Mucosa of descending colon (tissue), 3 donors: ENCODE measurements around the gene MOB1B. TPM values are rescaled to one million over a fixed set of nuclear protein-coding genes. Genes with fewer than 3 reads are reported as not detected.
"Not testable (repeated sequence)": the region's sequence is repeated elsewhere in the genome, so short reads cannot be mapped to it uniquely, and the experiment has no call there.

Experiments used
- ATAC-seq: fragments of 200-7000 bp; cut with Tn5 transposase; one replicate; pipeline ENCODE4 v1.9.1; 2020; ENCODE audit warnings: mild to moderate bottlenecking, moderate library complexity
- DNase-seq, 3 donors: peaks; one replicate each; pipeline ENCODE4 v3.0.0-alpha.2; 2020
- H3K36me3 ChIP-seq: fragments of 200-600 bp; one replicate; pipeline ENCODE4 v1.8.0; 2021; ENCODE audit warnings: low read depth, mild to moderate bottlenecking
- H3K4me1 ChIP-seq: fragments of 200-600 bp; one replicate; pipeline ENCODE4 v1.8.0; 2021; ENCODE audit warnings: low read depth, mild to moderate bottlenecking
- H3K4me3 ChIP-seq: fragments of 200-600 bp; one replicate; pipeline ENCODE4 v1.8.0; 2021; ENCODE audit warnings: mild to moderate bottlenecking
- H3K9me3 ChIP-seq: fragments of 200-600 bp; one replicate; pipeline ENCODE4 v1.8.0; 2021; ENCODE audit warnings: mild to moderate bottlenecking
- CTCF ChIP-seq: fragments of 200-600 bp; IDR thresholded peaks from one replicate; pipeline ENCODE4 v1.8.0; 2022; ENCODE audit warnings: antibody characterized with exemption, mild to moderate bottlenecking
- intact Hi-C, 2 donors: fragments of 100-400 bp; cut with DNase I in 1 of 2; cut with micrococcal nuclease in 1 of 2; formaldehyde crosslinking; loops; one replicate each; pipeline versions ENCODE4 v1.11.0 to v1.11.1; 2022; cut with DNase I, micrococcal nuclease
- total RNA-seq, 3 donors: library from RNA; stranded (reverse); fragmentation: NEBNext Ultra II Directional in 2 of 3; extraction: Animal tissue kit (Norgen Biotek cat#: 25700) in 2 of 3; gene quantifications; one replicate each; pipeline versions ENCODE4 v1.2.1 to v1.2.4, GENCODE V29; 2021 to 2023
- donor health status: DM: no; HTN: no; CAD: no; lungs with moderate emphysema.
- donor health status: DM: no; HTN: no; CAD: no.
- donor health status: DM: no; HTN: yes; CAD: no.

The MOB1B gene
- total RNA-seq, 3 donors from 2014 or later = 12.2 to 22.3 (median 12.8) TPM

- DNase-seq (no peak), ATAC-seq (no peak)
- TF ChIP-seq CTCF = no peak
- no peaks in the 10 kb centered on the region for H3K4me1 ChIP-seq
- no peaks in the 10 kb centered on the region for H3K36me3 ChIP-seq
- H3K9me3 ChIP-seq = no peaks in the 10 kb centered on the region
- H3K4me3 ChIP-seq = no peak overlapping the region
- intact Hi-C loops = no loop called here
Measured at GRCh38 chr4:71009086-71009485, 106.9 kb downstream of the MOB1B start.

- no peak for DNase-seq
- peak; percentile 55 for ATAC-seq
- TF ChIP-seq CTCF = no peak
- H3K36me3 ChIP-seq = no peaks in the 10 kb centered on the region
- H3K4me1 ChIP-seq = no peaks in the 10 kb centered on the region
- intact Hi-C loops = loop anchor here in 1 of 2 donors (10.0 kb wide), 1 partner anchor 355 kb away; no protein-coding TSS in a partner anchor
- H3K4me3 ChIP-seq = no peak overlapping the region
- no peaks in the 10 kb centered on the region for H3K9me3 ChIP-seq
Measured at GRCh38 chr4:71009890-71010588, 107.9 kb downstream of the MOB1B start.

GRCh38 chr4:71011451-71011850 is 109.3 kb downstream of the MOB1B start:
- intact Hi-C loops = loop anchor here in 1 of 2 donors (10.0 kb wide), 1 partner anchor 357 kb away; no protein-coding TSS in a partner anchor
- H3K4me1 ChIP-seq = no peaks in the 10 kb centered on the region
- TF ChIP-seq CTCF = no peak
- no peak overlapping the region for H3K4me3 ChIP-seq
- H3K36me3 ChIP-seq = no peaks in the 10 kb centered on the region
- DNase-seq (no peak), ATAC-seq (no peak)
- H3K9me3 ChIP-seq = no peaks in the 10 kb centered on the region

- not testable (repeated sequence) for H3K4me3 ChIP-seq, H3K36me3 ChIP-seq, DNase-seq, H3K9me3 ChIP-seq, ATAC-seq, H3K4me1 ChIP-seq
- intact Hi-C loops = loop anchor here in 1 of 2 donors (10.0 kb wide), 1 partner anchor 363 kb away; no protein-coding TSS in a partner anchor
Measured at GRCh38 chr4:71017391-71017790, 115.2 kb downstream of the MOB1B start.

- TF ChIP-seq CTCF = no peak
- H3K9me3 ChIP-seq = no peaks in the 10 kb centered on the region
- H3K4me1 ChIP-seq = no peaks in the 10 kb centered on the region
- intact Hi-C loops = no loop called here
- H3K36me3 ChIP-seq = no peaks in the 10 kb centered on the region
- no peak overlapping the region for H3K4me3 ChIP-seq
- no peak for ATAC-seq
- no peak for DNase-seq
Measured at GRCh38 chr4:71020611-71021010, 118.4 kb downstream of the MOB1B start.

GRCh38 chr4:71025654-71026053 is 123.5 kb downstream of the MOB1B start:
- TF ChIP-seq CTCF = no peak
- Histone ChIP-seq H3K4me1 (no peaks in the 10 kb centered on the region), H3K36me3 (no peaks in the 10 kb centered on the region), H3K9me3 (no peaks in the 10 kb centered on the region), H3K4me3 (no peak overlapping the region)
- DNase-seq (no peak), ATAC-seq (no peak)
- intact Hi-C loops = no loop called here
